ENCODE data around the gene NPY1R.

GRCh38 chr4:163279713-163280112 is 52.7 kb downstream of the NPY1R start:
- TF ChIP-seq CTCF (IDR thresholded peaks at IDR 0.05; ENCODE audit: low read length) (no peak), EZH2phosphoT487 (IDR thresholded peaks at IDR 0.05; ENCODE audit: low read length) (no peak), EZH2 (optimal IDR thresholded peaks at IDR 0.05; ENCODE audit: low read depth, low read length) (no peak)
